Measurements from ENCODE around the gene HOXA7.

DNA sequence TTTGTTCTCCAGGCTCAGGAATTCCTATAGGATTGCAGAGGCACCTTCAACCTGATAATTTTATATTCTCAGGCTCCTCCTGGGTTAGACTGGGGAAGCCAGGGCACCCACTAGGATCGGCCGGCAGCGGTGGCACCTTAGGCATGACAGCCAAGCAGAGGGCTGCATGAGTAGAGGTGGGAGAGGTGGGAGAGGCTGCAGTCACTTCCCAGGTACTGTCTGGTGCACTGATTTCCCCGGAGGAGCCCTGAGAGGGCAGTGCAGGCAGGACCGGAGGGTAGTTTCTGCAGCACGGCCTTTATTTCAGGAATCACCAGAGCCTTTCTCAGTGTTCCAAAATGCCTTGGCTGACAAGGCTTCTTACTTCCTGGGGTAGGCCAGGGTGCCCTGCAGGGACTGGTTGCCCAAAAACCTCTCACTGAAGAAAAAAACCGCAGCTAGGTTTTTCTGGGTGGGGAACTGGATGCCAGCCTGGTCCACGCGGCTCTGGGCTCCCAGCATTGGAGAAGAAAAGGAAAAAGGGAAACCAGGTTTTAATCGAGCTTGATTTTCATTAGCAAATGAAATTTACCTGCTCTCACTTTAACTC, 47.0 kb upstream of the HOXA7 start:
- TF ChIP-seq, protein P1, sequence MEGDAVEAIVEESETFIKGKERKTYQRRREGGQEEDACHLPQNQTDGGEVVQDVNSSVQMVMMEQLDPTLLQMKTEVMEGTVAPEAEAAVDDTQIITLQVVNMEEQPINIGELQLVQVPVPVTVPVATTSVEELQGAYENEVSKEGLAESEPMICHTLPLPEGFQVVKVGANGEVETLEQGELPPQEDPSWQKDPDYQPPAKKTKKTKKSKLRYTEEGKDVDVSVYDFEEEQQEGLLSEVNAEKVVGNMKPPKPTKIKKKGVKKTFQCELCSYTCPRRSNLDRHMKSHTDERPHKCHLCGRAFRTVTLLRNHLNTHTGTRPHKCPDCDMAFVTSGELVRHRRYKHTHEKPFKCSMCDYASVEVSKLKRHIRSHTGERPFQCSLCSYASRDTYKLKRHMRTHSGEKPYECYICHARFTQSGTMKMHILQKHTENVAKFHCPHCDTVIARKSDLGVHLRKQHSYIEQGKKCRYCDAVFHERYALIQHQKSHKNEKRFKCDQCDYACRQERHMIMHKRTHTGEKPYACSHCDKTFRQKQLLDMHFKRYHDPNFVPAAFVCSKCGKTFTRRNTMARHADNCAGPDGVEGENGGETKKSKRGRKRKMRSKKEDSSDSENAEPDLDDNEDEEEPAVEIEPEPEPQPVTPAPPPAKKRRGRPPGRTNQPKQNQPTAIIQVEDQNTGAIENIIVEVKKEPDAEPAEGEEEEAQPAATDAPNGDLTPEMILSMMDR (IDR thresholded peaks at IDR 0.05; ENCODE audit: borderline replicate concordance, extremely low read depth, low read length, poor library complexity, severe bottlenecking) = no peak
- TF ChIP-seq EZH2 (IDR thresholded peaks at IDR 0.05; ENCODE audit: borderline replicate concordance, low read depth, low read length, severe bottlenecking) = peak; percentile 27
